ENCODE data around the gene C10orf62. TPM values are rescaled to one million over a fixed set of nuclear protein-coding genes. Genes with fewer than 3 reads are reported as not detected.
A peak's percentile ranks its signal among the peaks of the same experiment; 100 is the strongest.

The C10orf62 gene
- total RNA-seq, 1 donor: not detected

DNA sequence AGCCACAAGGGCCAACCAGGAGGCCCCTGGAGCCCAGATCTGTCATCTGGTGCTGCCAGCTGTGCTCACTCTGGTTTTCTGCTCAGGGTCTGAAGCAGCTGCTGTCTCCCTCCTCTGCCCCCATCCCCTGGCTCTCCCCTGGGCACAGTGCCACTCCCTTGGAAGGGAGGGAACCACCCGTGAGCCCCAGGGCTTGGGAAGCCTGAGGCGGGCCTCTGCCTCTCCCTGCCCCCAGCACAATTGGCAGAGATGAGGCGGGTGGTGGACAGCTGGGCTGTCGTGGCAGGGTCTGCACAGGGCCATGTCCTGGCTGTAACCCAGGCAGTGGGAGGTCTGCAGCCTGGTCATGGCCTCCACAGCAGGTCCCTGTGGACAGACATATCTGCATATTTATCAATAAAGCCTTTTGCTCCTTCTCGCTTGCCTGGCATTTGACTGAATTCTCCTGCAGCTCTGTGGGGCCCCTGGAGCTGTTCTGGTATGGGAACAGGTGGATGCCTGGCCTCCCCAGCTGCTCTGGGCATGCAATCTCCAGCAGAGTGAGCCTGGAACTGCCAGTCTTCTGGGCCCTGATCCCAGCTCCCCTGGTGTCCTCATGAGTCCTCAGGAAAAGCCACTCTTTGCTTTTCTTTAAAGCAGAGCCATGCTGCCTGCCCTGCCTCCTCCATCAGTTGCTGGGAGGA lies 18.6 kb upstream of the C10orf62 start:
- TF ChIP-seq, protein P1, sequence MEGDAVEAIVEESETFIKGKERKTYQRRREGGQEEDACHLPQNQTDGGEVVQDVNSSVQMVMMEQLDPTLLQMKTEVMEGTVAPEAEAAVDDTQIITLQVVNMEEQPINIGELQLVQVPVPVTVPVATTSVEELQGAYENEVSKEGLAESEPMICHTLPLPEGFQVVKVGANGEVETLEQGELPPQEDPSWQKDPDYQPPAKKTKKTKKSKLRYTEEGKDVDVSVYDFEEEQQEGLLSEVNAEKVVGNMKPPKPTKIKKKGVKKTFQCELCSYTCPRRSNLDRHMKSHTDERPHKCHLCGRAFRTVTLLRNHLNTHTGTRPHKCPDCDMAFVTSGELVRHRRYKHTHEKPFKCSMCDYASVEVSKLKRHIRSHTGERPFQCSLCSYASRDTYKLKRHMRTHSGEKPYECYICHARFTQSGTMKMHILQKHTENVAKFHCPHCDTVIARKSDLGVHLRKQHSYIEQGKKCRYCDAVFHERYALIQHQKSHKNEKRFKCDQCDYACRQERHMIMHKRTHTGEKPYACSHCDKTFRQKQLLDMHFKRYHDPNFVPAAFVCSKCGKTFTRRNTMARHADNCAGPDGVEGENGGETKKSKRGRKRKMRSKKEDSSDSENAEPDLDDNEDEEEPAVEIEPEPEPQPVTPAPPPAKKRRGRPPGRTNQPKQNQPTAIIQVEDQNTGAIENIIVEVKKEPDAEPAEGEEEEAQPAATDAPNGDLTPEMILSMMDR (IDR thresholded peaks at IDR 0.05; ENCODE audit: insufficient read depth, low read length): no peak
- no peak for DNase-seq (ENCODE audit: low read depth)
- H3K4me3 ChIP-seq (ENCODE audit: low read depth, low read length): no peak overlapping the region

GRCh38 chr10:97571622-97572021 lies 17.9 kb upstream of the C10orf62 start:
- DNase-seq (ENCODE audit: low read depth): no peak
- TF ChIP-seq, protein P1 (IDR thresholded peaks at IDR 0.05; ENCODE audit: insufficient read depth, low read length): no peak
- H3K4me3 ChIP-seq (ENCODE audit: low read depth, low read length): no peak overlapping the region

DNA sequence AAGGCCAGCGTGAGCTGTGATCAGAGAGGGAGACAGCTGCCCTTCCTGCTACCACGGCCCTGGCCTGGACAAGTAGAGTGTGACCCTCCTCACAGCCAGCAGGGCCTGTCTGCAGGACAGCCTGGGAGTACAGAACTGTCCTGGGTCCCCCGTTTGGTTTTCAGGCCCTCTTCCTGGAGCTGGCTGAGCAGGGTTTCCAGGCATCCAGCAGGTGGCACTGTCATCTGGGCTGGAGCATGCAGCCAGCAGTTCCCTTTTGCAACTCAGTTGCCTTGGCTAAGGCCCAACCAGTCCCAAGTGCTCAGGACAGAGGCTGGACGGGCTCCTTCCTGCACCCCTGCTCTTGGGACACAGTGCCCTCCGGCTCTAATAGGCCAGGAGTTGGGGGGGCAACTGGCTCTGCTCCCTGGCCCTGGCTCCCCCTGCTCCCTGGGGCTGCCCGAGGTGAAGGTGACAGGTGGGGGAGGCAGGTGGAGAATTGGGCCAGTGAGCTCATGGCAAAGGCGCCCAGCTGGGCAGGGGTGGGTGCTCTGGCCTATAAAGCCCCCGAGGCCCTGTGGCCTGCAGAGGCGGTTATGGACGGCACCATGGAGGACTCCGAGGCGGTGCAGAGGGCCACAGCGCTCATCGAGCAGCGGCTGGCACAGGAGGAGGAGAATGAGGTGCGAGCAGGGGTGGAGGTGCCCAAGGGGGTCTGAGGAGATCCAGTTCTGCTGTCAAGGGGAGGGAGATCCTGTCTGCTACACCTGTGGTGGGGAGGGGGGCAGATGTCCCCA lies 17.1 kb upstream of the C10orf62 start, which contains the start of gene ANKRD2:
ANKRD2 (plus strand) TSS at position 566 of the 776 bp plus-strand sequence; CDS start at position 576, 10 bp downstream.
- no peak within 1 kb of the TSS for H3K4me3 ChIP-seq (ENCODE audit: low read depth, low read length)

DNA sequence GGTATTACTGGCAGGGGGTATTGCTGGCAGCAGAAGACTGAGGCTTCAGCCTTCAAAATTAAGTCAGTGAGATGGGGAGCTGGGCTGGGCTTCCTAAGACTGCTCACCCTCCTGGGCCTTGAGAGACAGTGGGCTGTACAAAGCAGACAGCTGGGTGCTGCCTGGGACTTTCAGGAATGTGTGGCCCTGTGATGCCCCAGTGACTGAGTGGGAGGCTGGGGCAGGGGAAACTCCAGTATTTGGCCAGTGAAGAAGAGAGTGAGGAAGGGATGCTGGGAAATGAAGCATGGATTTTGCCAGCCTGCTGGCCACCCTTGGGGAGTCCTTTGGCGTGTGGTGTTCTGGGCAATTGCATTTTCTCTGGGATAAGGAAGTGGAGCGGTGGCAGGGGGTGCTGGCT lies 16.5 kb upstream of the C10orf62 start:
- DNase-seq (ENCODE audit: low read depth): no peak
- no peak overlapping the region for H3K4me3 ChIP-seq (ENCODE audit: low read depth, low read length)
- TF ChIP-seq, protein P1 (IDR thresholded peaks at IDR 0.05; ENCODE audit: insufficient read depth, low read length): no peak

More for the DNA sequence above, 17.1 kb upstream of the C10orf62 start, which contains the start of gene ANKRD2:
- DNase-seq (ENCODE audit: low read depth): peak; percentile 83
- TF ChIP-seq, protein P1 (IDR thresholded peaks at IDR 0.05; ENCODE audit: insufficient read depth, low read length): peak; percentile 95

- TF ChIP-seq, protein P1 (IDR thresholded peaks at IDR 0.05; ENCODE audit: insufficient read depth, low read length): no peak
- no peak for DNase-seq (ENCODE audit: low read depth)
- no peak overlapping the region for H3K4me3 ChIP-seq (ENCODE audit: low read depth, low read length)
Measured at GRCh38 chr10:97573672-97574071, 15.8 kb upstream of the C10orf62 start.

DNA sequence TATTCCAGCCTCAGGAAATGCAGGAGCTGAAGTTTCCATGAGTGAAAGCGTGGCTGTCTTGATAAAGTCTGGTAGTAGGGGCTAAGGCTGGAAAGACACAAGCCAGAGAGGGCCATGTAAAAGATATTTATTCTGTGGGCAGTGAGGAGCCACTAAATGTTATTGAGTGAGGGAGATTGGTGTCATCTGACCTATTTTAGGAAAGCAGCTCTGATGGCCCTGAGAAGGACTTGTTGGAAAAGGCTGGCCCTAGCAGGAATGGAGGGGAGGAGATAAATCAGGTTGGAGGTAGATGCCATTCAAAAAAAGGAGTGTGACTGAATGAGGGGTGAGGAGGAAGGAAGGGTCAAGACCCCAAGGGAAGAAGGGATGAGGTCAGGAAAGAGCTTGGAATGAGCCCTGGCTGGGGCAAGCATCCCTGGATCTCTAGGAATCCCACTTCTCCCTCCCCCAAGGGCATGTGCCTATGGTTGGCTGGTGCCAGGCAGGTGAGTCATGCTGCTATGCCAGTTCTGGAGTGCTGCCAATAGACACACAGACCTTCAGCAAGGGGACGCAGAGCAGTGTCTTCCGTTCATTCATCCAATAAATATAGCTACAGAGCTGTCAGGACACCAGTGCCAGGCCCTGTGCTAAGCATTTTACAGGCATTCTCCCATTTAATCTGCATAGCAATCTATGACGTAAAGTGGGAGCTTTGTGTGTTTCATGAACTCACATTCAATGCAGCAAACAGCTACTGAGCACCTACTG lies 15.0 kb upstream of the C10orf62 start:
- TF ChIP-seq, protein P1 (IDR thresholded peaks at IDR 0.05; ENCODE audit: insufficient read depth, low read length): no peak
- no peak overlapping the region for H3K4me3 ChIP-seq (ENCODE audit: low read depth, low read length)
- DNase-seq (ENCODE audit: low read depth): peak; percentile 58

Measured in fibroblast of the aortic adventitia (primary cell).